GF-D8 (cell line): ENCODE results near the gene AP2A2.

Experiments
- DNase-seq: peaks from one replicate; lab custom pipeline; 2025; lab: John Stamatoyannopoulos, UW

Gene AP2A2

GRCh38 chr11:1042626-1043562 is 117.2 kb downstream of the AP2A2 start:
- no peak for DNase-seq

- DNase-seq, result no peak
Measured at GRCh38 chr11:1043563-1044096, 118.0 kb downstream of the AP2A2 start.

GRCh38 chr11:1044160-1044559 is 118.5 kb downstream of the AP2A2 start:
- no peak for DNase-seq

GRCh38 chr11:1047595-1048156 is 122.0 kb downstream of the AP2A2 start:
- no peak for DNase-seq

GRCh38 chr11:1048375-1049070 is 122.9 kb downstream of the AP2A2 start:
- no peak for DNase-seq

DNA sequence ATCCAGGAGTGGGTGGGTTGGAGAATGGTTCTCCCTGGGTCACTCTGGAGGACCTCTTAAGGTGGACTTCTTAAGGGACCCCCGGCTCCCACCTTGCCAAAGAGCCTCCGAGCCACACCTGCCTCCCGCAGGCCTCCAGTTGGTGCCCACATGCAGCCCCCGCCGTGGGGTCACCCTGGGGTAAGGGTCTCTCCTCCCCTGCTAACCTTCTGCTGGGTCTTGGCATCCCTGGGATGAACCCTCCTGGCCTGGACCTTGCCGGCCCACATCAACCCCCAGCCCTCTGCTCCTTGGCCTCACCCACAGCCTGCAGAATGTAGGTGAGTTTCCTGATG is 123.4 kb downstream of the AP2A2 start:
- DNase-seq, result no peak

DNA sequence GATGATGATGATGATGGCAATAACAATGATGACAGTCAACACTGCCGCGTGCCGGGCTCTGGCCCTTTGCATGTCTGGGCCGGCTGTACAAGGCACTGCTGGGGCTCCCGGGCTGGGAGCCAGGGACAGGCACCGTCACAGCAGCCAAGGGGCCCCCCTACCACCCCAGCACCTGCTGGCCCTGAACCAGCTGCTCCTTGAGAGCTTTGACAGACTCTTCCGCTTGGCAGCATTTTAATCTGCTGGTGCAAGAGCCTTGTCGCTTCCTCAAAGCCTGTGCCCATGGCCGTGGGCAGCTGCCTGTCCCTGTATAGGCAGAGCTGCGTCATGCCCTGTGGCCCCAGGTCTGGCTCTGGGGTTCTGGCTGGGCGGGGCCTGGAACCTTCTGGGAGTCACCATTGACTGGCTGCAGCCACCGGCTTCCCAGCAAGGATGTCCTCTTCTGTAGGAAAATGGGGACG is 123.8 kb downstream of the AP2A2 start:
- peak; percentile 15 for DNase-seq

- no peak for DNase-seq
Measured at GRCh38 chr11:1049911-1050580, 124.4 kb downstream of the AP2A2 start.

GRCh38 chr11:1050581-1051355 is 125.1 kb downstream of the AP2A2 start:
- DNase-seq, result no peak

DNA sequence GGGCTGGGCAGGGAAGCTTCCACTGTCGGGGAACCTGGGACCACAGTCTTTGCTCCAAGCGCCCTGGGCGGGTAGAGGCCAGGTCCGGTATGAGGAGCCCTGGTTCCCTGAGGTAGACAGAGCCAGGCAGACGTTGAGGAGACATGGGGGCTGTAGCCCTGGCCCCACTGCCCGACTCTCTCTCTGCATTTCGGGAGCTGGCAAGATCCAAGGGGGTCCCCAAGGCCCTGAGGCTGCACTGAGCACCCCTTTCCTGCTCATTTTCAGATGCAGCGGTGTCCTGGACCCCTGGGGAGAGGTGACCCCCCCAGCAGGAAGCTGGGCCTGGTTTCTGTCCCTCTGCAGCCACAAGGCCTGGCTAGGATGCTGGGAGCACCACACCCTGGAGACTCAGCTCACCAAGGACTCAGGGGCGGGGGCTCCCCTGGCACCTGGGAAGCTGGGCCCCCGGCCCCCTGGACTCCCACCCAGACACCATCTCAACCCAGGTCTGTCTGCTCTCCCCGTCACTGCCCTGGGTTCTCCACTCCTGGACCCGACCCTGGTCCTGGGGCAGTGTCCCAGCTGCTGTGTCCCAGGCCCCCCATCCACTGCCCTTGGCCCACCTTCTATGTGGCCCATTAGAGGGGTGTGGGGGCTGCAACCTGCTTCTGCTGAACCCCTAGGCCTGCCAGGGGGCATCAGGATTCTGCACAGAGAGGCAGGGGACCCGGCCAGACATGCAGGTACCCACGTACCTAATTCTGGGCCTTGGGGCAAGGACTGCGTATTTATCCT is 125.9 kb downstream of the AP2A2 start:
- DNase-seq, result no peak

DNA sequence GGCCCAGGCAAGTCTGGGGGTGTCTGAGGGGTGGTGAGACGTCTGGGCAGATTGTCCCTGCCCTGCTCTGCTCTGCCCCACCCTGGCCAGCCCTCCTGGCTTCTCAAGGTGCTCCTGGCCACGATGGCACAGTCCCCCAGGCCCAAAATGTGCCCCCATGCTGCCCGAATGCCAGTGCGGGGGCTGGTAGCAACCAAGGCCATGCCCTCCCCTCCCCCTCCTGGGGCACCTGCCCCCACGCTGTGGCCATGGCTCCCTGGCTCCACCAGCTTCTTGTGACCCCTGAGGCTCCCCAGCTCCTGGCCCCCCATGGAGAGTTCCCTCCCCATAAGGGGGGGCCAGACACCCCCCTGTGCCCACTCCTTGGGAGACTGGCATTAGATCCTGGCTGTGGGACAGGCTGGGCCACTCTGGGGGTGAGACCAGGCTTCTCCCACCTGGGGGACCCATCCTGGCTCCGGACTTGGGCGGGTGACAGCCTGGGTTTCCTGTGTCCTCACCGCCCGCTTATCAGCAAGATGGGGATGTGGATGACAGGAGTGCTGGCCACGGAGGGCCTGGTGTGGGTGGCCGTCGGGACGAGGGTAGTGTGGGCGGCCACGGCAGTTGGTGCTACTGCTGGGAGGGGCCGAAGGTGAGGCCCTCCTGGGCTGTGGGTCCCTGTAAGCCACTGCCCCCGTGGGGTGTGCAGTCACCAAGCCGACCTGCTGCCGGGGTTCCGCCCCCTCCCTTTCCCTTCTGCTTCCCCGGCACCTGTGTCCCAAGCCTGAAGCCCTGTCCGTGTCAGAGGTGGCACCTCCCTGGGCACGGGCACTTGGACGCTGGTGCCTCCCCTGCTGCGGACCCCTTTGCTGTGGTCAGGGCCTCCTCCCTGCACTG is 126.7 kb downstream of the AP2A2 start:
- no peak for DNase-seq

DNA sequence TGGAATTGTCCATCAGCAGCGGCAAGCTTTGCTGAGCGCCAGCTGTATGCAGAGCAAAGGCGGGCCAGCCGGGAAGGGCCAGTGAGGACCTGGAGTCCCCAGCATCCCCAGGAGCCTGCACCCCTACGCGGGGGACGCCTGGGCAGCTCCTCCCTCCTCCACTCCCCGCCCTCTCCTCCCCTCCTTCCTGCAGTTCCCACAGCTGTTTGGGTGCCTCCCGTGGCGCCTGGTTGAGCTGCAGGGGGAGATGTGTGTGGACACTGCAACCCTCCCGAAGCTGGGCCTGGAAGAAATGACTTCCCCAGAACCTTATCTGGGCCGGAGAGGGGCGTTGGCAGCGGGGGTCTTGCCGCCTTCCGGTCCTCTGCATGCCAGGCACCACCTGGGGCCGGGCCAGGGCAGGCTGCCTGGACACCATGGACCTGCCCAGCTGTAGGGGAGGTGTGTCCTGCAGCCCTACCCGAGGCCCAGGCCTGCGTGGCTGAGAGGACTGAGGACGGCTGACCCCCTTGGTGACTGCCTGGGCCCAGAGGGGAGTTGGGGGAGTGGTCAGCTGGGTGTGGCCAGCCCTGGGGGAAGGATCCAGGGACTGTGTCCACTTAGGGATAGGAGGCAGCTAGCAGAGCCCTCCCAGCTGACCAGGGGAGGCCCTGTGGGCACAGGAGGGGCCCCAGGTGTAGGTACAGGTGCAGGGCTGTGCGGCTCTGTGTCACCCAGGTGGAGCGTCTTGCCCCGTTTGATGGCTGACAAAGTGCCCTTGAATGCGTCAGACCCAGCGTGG is 127.6 kb downstream of the AP2A2 start:
- no peak for DNase-seq

DNA sequence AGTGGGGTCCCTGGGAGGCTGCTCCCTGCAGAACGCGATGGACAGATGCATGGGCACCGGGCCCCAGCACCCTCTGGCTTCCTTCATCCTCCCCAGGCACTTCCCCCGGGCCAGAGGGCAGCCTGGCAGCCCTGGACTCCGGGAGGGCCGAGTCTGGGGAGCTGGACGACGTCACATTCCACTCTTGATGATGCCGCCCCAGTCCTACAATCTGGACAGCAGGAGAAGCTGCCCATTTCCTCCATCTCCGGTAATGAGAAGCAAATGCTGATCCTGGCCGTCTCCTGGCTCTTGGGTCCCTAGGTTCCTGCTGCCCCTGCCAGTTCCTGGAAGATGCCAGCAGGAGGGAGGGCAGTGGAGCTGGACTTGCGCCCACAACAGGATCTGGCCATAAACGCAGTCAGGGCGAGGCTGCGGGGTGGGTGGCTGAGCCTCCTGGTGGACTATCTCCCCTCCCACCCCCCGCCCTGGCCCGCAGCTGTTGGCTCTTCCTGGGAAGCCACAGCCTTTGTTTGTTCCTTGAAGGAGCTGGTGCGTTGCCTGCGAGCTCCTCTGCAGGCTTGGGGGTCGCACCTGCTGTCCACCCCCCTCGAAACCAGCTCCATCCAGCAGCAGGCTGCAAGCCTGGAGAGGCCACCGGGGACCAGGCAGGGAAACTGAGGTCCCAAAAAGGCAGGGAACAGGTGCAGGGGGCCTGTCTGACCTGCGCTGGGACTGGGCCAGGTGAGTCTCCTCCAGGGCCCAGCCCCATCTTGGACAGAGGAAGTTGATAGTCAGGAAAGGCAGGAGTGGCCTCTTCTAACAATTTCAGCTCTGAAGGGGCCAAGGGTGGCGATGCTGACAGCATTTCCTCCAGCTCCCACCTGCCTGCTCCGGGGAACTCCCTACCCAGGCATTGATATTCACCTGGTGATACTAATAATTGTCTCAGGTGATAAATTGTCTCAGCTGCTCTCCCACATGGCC is 128.8 kb downstream of the AP2A2 start:
- DNase-seq, result no peak

DNA sequence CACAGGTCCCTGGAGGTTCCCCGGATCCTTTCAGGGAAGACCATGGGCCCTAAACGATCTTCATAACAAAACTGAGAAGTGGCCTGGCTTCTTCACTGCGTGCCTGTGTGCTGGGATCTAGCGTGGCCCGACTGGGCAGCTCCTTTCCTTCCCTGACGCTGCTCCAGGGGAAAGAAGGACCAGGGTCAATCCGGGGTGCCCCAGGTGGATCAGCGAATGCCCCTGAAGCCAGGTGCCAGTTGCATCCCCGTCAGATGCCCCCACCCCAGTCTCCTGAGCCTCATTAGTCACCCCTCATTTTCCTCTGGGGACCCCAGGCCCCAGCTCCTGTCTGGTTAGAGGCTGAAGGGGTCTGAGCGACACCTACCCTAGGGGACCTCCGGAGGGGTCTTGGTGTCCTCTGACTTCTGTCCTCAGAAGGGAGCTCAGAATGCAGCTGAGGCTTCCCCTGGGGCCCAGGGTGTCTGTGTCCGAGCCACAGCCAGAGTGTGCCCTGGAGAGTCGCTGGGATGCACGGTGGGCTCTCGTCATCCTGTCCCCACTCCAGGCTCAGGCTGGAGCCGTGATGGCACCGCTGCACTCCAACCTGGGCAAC is 129.5 kb downstream of the AP2A2 start:
- no peak for DNase-seq

DNA sequence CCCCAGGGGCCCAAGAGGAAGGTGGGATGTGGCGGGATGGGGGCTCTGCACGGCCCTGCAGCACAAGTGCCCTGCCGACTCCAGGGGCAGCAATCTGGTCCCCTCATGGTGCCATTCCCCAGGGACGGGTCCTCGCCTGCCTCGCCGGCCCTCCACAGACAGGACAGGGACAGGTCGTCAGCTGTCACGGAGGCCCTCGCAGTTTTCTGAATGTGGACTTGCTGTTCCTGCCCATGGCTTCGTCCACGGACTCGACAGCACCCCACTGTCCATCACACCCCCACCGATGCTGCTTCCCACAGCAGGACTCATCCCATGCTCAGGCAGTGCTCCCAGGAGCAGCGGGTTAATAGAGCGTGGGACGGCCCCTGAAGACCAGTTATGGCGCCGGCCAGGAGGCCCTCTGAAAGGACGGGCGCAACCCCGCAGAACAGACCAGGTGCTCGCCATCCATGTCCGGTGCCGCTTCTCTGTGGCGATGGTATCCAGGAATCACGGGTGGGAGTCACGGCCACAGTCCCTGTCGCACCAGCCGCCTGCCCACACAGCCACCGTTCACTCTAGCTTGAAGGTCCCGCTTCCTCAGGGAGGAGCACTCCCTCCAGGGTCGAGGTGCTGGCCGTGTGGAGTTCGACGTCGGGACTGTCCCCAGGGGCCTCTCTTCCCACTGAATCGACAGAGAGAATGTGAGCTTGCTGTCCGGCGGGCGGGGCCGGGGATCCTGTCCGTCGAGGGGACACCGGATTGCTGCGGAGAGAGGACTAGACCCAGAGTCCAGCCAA is 130.5 kb downstream of the AP2A2 start:
- DNase-seq, result no peak

- no peak for DNase-seq
Measured at GRCh38 chr11:1057806-1058205, 132.1 kb downstream of the AP2A2 start.
